Prostate gland (tissue), 2 donors: ENCODE measurements around the gene ME3. TPM values are rescaled to one million over a fixed set of nuclear protein-coding genes. Genes with fewer than 3 reads are reported as not detected.

Source experiments
- DNase-seq: peaks from one replicate; pipeline ENCODE4 v3.0.0-alpha.2; 2019; ENCODE audit warnings: low spot score
- H3K27ac ChIP-seq, 2 donors: fragments of 200-600 bp; sonication (generic); 2 replicates each; pipeline ENCODE4 v1.5.1; 2017 to 2019
- H3K27me3 ChIP-seq: fragments of 200-600 bp; sonication (generic); replicated peaks from 2 replicates; pipeline ENCODE4 v1.5.1; 2019; ENCODE audit not compliant: insufficient read depth
- H3K36me3 ChIP-seq, 2 donors: fragments of 200-600 bp; sonication (generic); 1 replicate in 1 of 2; 2 replicates in 1 of 2; pipeline versions ENCODE4 v1.5.1 to v1.8.1; 2017 to 2019
- H3K4me1 ChIP-seq: fragments of 200-600 bp; sonication (generic); replicated peaks from 2 replicates; pipeline ENCODE4 v1.5.1; 2019
- H3K4me3 ChIP-seq, 2 donors: fragments of 200-600 bp; sonication (generic); 2 replicates each; pipeline ENCODE4 v1.5.1; 2017 to 2019
- H3K9me3 ChIP-seq: fragments of 200-600 bp; sonication (generic); 2 replicates; pipeline ENCODE4 v1.5.1; 2017
- CTCF ChIP-seq, 4 experiments: fragments of 200-600 bp in 2 of 4; fragments of 450-650 bp in 2 of 4; sonication (generic) in 2 of 4; IDR thresholded peaks; 1 replicate in 3 of 4; 2 replicates in 1 of 4; pipeline ENCODE4 v1.5.1; 2016 to 2019; ENCODE audit warnings: antibody characterized with exemption in 4 of 4, mild to moderate bottlenecking in 2 of 4, moderate library complexity in 2 of 4
- POLR2A ChIP-seq: fragments of 450-650 bp; IDR thresholded peaks from one replicate; pipeline ENCODE4 v1.6.1; 2016; ENCODE audit warnings: antibody characterized with exemption, mild to moderate bottlenecking
- POLR2AphosphoS5 ChIP-seq: sonication (generic); formaldehyde crosslinking; IDR thresholded peaks from one replicate; pipeline ENCODE4 v1.6.1; 2017; ENCODE audit warnings: antibody characterized with exemption
- WGBS: methylation state at CpG from one replicate; pipeline ENCODE4 v1.1.5; 2018; 5-methylcytosine and 5-hydroxymethylcytosine counted together
- intact Hi-C: fragments of 100-400 bp; cut with DNase I; formaldehyde crosslinking; loops from one replicate; pipeline ENCODE4 v1.14.2; 2022
- total RNA-seq, 2 donors: library from RNA; depleted of rRNA; stranded (reverse); fragments of >200 nt; gene quantifications; one replicate each; pipeline ENCODE4 v1.1.0, GENCODE V29; 2016

The ME3 gene
- total RNA-seq, 2 donors from 2014 or later = 31.4 to 107 TPM

- no peak overlapping the region for H3K27ac ChIP-seq
- 43% methylated on average over 7 of the region's 7 CpGs for WGBS
- no peaks in the 10 kb centered on the region for H3K27me3 ChIP-seq
- DNase-seq = no peak
- TF ChIP-seq POLR2A (no peak), POLR2AphosphoS5 (peak; percentile 34)
- no peaks in the 10 kb centered on the region for H3K4me1 ChIP-seq
- intact Hi-C loops = loop anchor here (5.0 kb wide), 1 partner anchor 33 kb away; no protein-coding TSS in a partner anchor
- no peaks in the 10 kb centered on the region for H3K9me3 ChIP-seq
- H3K36me3 ChIP-seq = no peaks in the 10 kb centered on the region
- no peak overlapping the region for H3K4me3 ChIP-seq
These were observed 156.9 kb downstream of the ME3 start for GRCh38 chr11:86515297-86516094.

GRCh38 chr11:86514453-86514852, 158.0 kb downstream of the ME3 start:
- intact Hi-C loops = no loop called here
- DNase-seq = no peak
- Histone ChIP-seq H3K27ac (no peak overlapping the region), H3K36me3 (no peaks in the 10 kb centered on the region), H3K4me3 (no peak overlapping the region), H3K4me1 (no peaks in the 10 kb centered on the region), H3K9me3 (no peaks in the 10 kb centered on the region), H3K27me3 (no peaks in the 10 kb centered on the region)
- WGBS = 82% methylated on average over 1 of the region's 1 CpG
- TF ChIP-seq CTCF (IDR thresholded peaks at IDR 0.05) (no peak), POLR2AphosphoS5 (no peak), POLR2A (no peak)

- Histone ChIP-seq H3K27ac (no peak overlapping the region), H3K9me3 (no peaks in the 10 kb centered on the region), H3K27me3 (no peaks in the 10 kb centered on the region), H3K4me3 (no peak overlapping the region), H3K4me1 (no peaks in the 10 kb centered on the region), H3K36me3 (no peaks in the 10 kb centered on the region)
- no peak for TF ChIP-seq CTCF (IDR thresholded peaks at IDR 0.05)
- TF ChIP-seq POLR2A = no peak
- TF ChIP-seq POLR2AphosphoS5 = no peak
- no peak for DNase-seq
- intact Hi-C loops = no loop called here
- 90% methylated on average over 1 of the region's 1 CpG for WGBS
These were observed 158.6 kb downstream of the ME3 start for GRCh38 chr11:86513746-86514373.

- WGBS = 97% methylated on average over 1 of the region's 1 CpG
- Histone ChIP-seq H3K9me3 (no peaks in the 10 kb centered on the region), H3K36me3 (no peaks in the 10 kb centered on the region), H3K4me3 (no peak overlapping the region), H3K27me3 (no peaks in the 10 kb centered on the region), H3K27ac (no peak overlapping the region), H3K4me1 (no peaks in the 10 kb centered on the region)
- TF ChIP-seq POLR2A = no peak
- TF ChIP-seq POLR2AphosphoS5 = no peak
- TF ChIP-seq CTCF (IDR thresholded peaks at IDR 0.05) = no peak
- intact Hi-C loops = no loop called here
- no peak for DNase-seq
These were observed 159.3 kb downstream of the ME3 start for GRCh38 chr11:86513138-86513537.

- 66% methylated on average over 3 of the region's 3 CpGs for WGBS
- intact Hi-C loops = no loop called here
- TF ChIP-seq CTCF (IDR thresholded peaks at IDR 0.05) (no peak), POLR2A (no peak), POLR2AphosphoS5 (no peak)
- Histone ChIP-seq H3K9me3 (no peaks in the 10 kb centered on the region), H3K4me3 (no peak overlapping the region), H3K4me1 (no peaks in the 10 kb centered on the region), H3K27ac (no peak overlapping the region), H3K36me3 (no peaks in the 10 kb centered on the region), H3K27me3 (no peaks in the 10 kb centered on the region)
- no peak for DNase-seq
These were observed 161.3 kb downstream of the ME3 start for GRCh38 chr11:86511086-86511551.
